Ovary (tissue), 9 donors: ENCODE data around the gene DPP3. TPM values are rescaled to one million over a fixed set of nuclear protein-coding genes. Genes with fewer than 3 reads are reported as not detected.

Source experiments
- DNase-seq, 5 donors: peaks; one replicate each; pipeline ENCODE4 v3.0.0-alpha.2; 2019 to 2020
- H3K27ac ChIP-seq, 2 donors: fragments of 200-600 bp; one replicate each; pipeline versions ENCODE4 v1.5.1 to v1.8.0; 2019 to 2022
- H3K27me3 ChIP-seq: fragments of 200-600 bp; one replicate; pipeline ENCODE4 v1.8.0; 2022
- H3K36me3 ChIP-seq: fragments of 200-600 bp; sonication (generic); one replicate; pipeline ENCODE4 v1.5.1; 2019
- H3K4me1 ChIP-seq: one replicate; pipeline ENCODE4 v1.8.1; 2013; ENCODE audit warnings: mild to moderate bottlenecking, moderate library complexity; ENCODE audit not compliant: insufficient read depth
- H3K4me3 ChIP-seq: fragments of 200-600 bp; sonication (generic); one replicate; pipeline ENCODE4 v1.5.1; 2017
- H3K9me3 ChIP-seq, 2 donors: fragments of 200-600 bp in 1 of 2; sonication (generic) in 1 of 2; one replicate each; pipeline versions ENCODE4 v1.5.1 to v1.8.1; 2013 to 2019; ENCODE audit warnings: mild to moderate bottlenecking in 1 of 2, moderate library complexity in 1 of 2
- CTCF ChIP-seq, 3 donors: fragments of 450-650 bp in 2 of 3; fragments of 200-600 bp in 1 of 3; IDR thresholded peaks; one replicate each; pipeline versions ENCODE4 v1.5.1 to v1.8.0; 2016 to 2022; ENCODE audit warnings: antibody characterized with exemption in 3 of 3, mild to moderate bottlenecking in 1 of 3
- EP300 ChIP-seq: sonication (generic); formaldehyde crosslinking; IDR thresholded peaks from one replicate; pipeline ENCODE4 v1.6.1; 2017; ENCODE audit warnings: antibody characterized with exemption
- POLR2A ChIP-seq: fragments of 450-650 bp; IDR thresholded peaks from one replicate; pipeline ENCODE4 v1.6.1; 2017; ENCODE audit warnings: antibody characterized with exemption, mild to moderate bottlenecking, moderate library complexity
- WGBS, 3 donors: extraction: QIAGEN DNeasy Blood & Tissue Kit in 1 of 3; methylation state at CpG; one replicate each; pipeline versions ENCODE4 v1.1.5 to v1.1.7; 2013 to 2017; 5-methylcytosine and 5-hydroxymethylcytosine counted together
- intact Hi-C, 4 donors: fragments of 100-400 bp; cut with DNase I; formaldehyde crosslinking; loops; one replicate each; pipeline versions ENCODE4 v1.11.0 to v1.15.1; 2022 to 2023
- polyA plus RNA-seq, 2 donors: library from polyadenylated mRNA; stranded (reverse); fragments of 200-250 nt in 1 of 2; fragments of 350-450 nt in 1 of 2; fragmentation: Illumina TruSeq in 1 of 2; extraction: RNeasy Lipid Tissue Mini Kit (QIAGEN cat#74804) in 1 of 2; gene quantifications; one replicate each; pipeline ENCODE4 v1.2.3, GENCODE V29; 2013 to 2014
- total RNA-seq, 7 donors: library from RNA; depleted of rRNA in 2 of 7; stranded (reverse); fragments of >200 nt in 2 of 7; fragmentation: NEBNext Ultra II Directional in 3 of 7; extraction: Animal tissue kit (Norgen Biotek cat#: 25700) in 3 of 7; gene quantifications; one replicate each; pipeline versions ENCODE4 v1.1.0 to v1.2.4, GENCODE V29; 2016 to 2023
- donor health status: DM: no; HTN: no; CAD: no; lungs with moderate emphysema.
- donor health status: DM: no; HTN: no; CAD: no.
- donor health status: Bipolar disorder and iron deficiency.
- donor health status: DM: yes; HTN: yes; CAD: no.
- donor health status: DM: no; HTN: no; CAD: no.
- donor health status: DM: yes; HTN: yes; CAD: no.

The DPP3 gene
- total and polyA plus RNA-seq, 9 donors, result 6.5 to 19.3 (median 11.5) TPM

GRCh38 chr11:66489636-66490035 lies 9.4 kb downstream of the DPP3 start:
- no peak overlapping the region for H3K4me3 ChIP-seq
- 83 to 89% (median 86%) methylated on average over 7 of the region's 7 CpGs for WGBS, 3 donors
- no peak for DNase-seq
- no peaks in the 10 kb centered on the region for H3K4me1 ChIP-seq
- no peaks in the 10 kb centered on the region for H3K27me3 ChIP-seq
- no peak overlapping the region for H3K27ac ChIP-seq
- H3K9me3 ChIP-seq, result no peaks in the 10 kb centered on the region
- no peaks in the 10 kb centered on the region for H3K36me3 ChIP-seq
- TF ChIP-seq EP300 (no peak), POLR2A (no peak), CTCF (IDR thresholded peaks at IDR 0.05) (no peak)
- intact Hi-C loops, result no loop called here

DNA sequence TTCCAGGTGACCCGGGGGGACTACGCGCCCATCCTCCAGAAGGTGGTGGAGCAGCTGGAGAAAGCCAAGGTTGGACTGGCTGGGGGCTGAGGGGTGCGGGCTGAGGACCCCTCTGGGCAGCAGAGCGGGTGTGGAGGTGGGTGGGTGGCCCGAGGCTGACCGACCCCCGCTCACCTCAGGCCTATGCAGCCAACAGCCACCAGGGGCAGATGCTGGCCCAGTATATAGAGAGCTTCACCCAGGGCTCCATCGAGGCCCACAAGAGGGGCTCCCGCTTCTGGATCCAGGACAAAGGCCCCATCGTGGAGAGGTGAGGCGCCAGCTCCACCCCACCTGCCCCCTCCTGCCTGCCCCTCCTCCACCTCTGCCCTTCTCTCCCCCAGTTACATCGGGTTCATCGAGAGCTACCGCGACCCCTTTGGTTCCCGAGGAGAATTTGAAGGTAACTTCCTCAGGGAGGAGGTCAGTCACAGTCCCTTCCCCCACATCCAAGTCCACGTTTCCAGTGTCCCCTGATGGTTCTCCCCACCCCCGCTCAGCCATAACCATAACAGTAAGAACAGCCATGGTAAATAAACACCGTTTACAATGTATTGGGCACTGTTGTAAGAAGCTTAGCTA lies 11.2 kb downstream of the DPP3 start:
- DNase-seq, result no peak
- intact Hi-C loops, result no loop called here
- Histone ChIP-seq H3K4me1 (no peaks in the 10 kb centered on the region), H3K4me3 (no peak overlapping the region), H3K27ac (no peak overlapping the region), H3K36me3 (no peaks in the 10 kb centered on the region), H3K9me3 (no peaks in the 10 kb centered on the region), H3K27me3 (no peaks in the 10 kb centered on the region)
- TF ChIP-seq CTCF (IDR thresholded peaks at IDR 0.05) (no peak), EP300 (no peak), POLR2A (no peak)
- WGBS, 3 donors, result 58 to 62% (median 58%) methylated on average over 20 of the region's 20 CpGs

- H3K4me1 ChIP-seq, result no peaks in the 10 kb centered on the region
- TF ChIP-seq CTCF (IDR thresholded peaks at IDR 0.05), result no peak
- no peak for TF ChIP-seq POLR2A
- TF ChIP-seq EP300, result no peak
- no peak overlapping the region for H3K27ac ChIP-seq
- no peak overlapping the region for H3K4me3 ChIP-seq
- no peak for DNase-seq
- 87 to 91% (median 90%) methylated on average over 10 of the region's 10 CpGs for WGBS, 3 donors
- H3K9me3 ChIP-seq, result no peaks in the 10 kb centered on the region
- no peaks in the 10 kb centered on the region for H3K36me3 ChIP-seq
- no peaks in the 10 kb centered on the region for H3K27me3 ChIP-seq
- intact Hi-C loops, result no loop called here
Observed at GRCh38 chr11:66492161-66492865, 12.1 kb downstream of the DPP3 start.

DNA sequence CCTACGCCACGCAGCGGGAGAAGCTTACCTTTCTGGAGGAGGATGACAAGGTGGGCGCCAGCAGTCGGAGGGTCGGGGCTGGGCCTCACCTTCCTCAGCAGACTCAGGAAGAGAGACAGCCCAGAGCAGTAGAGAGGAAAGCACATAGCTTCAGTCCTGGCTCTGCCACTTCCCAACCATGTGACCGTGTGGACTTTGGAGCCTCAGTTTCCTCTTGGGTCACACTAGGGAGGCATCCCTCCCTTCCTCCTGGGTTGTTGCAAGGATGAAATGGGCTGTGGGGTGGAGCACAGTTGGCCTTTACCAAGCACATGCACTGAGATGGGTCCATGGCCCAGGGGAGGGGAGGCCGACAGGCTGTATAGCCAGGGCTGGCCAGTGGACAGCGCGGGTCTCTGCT lies 12.9 kb downstream of the DPP3 start:
- Histone ChIP-seq H3K27ac (no peak overlapping the region), H3K4me1 (no peaks in the 10 kb centered on the region), H3K27me3 (no peaks in the 10 kb centered on the region), H3K36me3 (no peaks in the 10 kb centered on the region), H3K9me3 (no peaks in the 10 kb centered on the region), H3K4me3 (no peak overlapping the region)
- WGBS, 3 donors, result 91 to 96% (median 95%) methylated on average over 10 of the region's 10 CpGs
- DNase-seq, result no peak
- TF ChIP-seq POLR2A, result no peak
- no peak for TF ChIP-seq EP300
- no peak for TF ChIP-seq CTCF (IDR thresholded peaks at IDR 0.05)
- intact Hi-C loops, result no loop called here
